22Rv1 (cell line): Measurements from ENCODE around the gene SYTL3.

Experiments used
- H3K27ac ChIP-seq: fragments of 450-650 bp; 2 replicates; pipeline ENCODE4 v1.5.1; 2017
- CTCF ChIP-seq: fragments of 450-650 bp; IDR thresholded peaks from 2 replicates; pipeline ENCODE4 v1.5.1; 2017; ENCODE audit warnings: mild to moderate bottlenecking
- ZFX ChIP-seq: fragments of 450-650 bp; IDR thresholded peaks from 2 replicates; pipeline ENCODE4 v1.6.1; 2017; ENCODE audit warnings: antibody characterized with exemption, borderline replicate concordance

Gene SYTL3

GRCh38 chr6:158778005-158778527, 128.2 kb downstream of the SYTL3 start:
- H3K27ac ChIP-seq = no peak overlapping the region
- TF ChIP-seq CTCF = no peak
- TF ChIP-seq ZFX = no peak

- TF ChIP-seq CTCF = no peak
- TF ChIP-seq ZFX = no peak
- H3K27ac ChIP-seq = peak overlapping the region; percentile 87
Measured at GRCh38 chr6:158780246-158780884, 130.5 kb downstream of the SYTL3 start.

GRCh38 chr6:158780988-158781691, 131.3 kb downstream of the SYTL3 start:
- TF ChIP-seq CTCF (no peak), ZFX (no peak)
- peak overlapping the region; percentile 87 for H3K27ac ChIP-seq

- TF ChIP-seq CTCF = no peak
- TF ChIP-seq ZFX = no peak
- H3K27ac ChIP-seq = peak overlapping the region; percentile 87
Measured at GRCh38 chr6:158781692-158782373, 132.0 kb downstream of the SYTL3 start.

DNA sequence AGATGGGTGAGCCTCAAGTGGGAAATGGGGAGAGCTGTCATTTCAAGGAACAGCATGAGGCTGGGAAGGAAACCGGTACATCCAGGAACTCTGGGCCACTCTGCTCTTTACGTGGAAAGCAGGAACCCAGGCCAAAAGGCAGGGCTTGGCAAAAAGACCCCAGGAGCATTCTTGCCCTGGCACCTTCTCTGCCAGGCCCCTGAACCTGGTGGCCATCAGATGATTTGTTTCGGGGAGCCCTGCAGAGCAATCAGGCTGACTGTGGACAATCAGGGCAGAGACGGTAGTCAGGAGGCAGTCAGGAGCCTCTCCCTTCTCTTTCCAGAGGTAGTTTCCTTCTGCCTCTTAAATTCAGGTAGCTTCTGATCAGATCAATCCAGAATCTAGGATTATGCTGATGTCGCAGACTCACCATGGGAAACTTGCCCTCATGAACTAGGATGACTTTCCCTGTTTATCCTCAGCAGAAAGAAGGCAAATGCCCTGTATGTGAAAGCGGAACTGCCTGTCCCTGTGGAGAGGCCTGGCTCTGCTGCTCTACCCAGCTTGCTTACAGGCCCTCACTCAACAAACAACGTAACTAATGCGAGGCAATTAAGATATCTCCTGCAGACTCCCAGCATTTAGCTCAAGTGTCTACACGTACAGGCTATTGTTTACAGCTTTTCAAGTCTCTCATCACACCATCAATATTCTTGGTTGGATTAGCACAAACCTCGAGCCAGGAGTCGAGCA, 132.7 kb downstream of the SYTL3 start:
- H3K27ac ChIP-seq = peak overlapping the region; percentile 87
- TF ChIP-seq ZFX (no peak), CTCF (no peak)

DNA sequence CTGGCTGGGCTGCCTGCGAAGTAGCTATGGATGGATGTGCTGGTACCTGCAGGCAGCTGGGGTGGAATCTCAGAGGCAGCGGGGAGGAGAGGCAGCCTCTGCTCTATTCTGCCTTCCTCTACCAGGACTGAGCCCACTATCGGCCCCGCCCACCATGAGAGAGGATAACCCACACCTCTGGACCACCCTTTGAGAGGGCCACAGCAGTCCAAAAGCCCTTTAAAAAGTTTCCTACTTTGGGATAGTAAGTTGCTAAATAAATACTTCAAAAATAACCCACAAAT, 133.3 kb downstream of the SYTL3 start:
- TF ChIP-seq ZFX = no peak
- no peak for TF ChIP-seq CTCF
- peak overlapping the region; percentile 87 for H3K27ac ChIP-seq
